Measurements from ENCODE around the gene ACTR8. TPM values are rescaled to one million over a fixed set of nuclear protein-coding genes. Genes with fewer than 3 reads are reported as not detected.

Gene ACTR8
- polyA plus RNA-seq, 1 experiment = 33.0 TPM

DNA sequence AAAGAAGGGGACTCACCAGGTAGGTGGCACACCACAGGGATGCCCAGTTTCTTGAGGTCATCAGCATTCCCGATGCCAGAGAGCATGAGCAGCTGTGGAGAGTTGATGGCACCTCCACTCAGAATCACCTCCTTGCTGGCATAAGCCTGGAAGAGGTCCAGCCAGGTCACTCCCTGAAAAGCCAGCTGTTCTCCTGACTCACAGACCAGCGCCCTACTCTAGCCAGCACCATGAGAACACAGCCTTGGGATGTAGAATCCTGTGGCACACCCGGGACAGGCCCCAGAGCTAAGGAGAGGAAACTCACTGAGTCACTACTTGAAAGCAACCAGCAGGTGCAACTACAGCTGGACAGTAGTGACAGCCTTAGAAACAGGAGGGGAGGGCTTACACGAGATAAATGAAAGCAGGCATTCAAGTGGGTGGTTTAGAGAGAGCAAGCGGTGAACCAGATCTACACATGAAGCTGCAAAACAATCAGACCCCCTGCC lies 60.3 kb downstream of the ACTR8 start:
- no peak for DNase-seq (ENCODE audit: low read depth)
- TF ChIP-seq, protein P1, sequence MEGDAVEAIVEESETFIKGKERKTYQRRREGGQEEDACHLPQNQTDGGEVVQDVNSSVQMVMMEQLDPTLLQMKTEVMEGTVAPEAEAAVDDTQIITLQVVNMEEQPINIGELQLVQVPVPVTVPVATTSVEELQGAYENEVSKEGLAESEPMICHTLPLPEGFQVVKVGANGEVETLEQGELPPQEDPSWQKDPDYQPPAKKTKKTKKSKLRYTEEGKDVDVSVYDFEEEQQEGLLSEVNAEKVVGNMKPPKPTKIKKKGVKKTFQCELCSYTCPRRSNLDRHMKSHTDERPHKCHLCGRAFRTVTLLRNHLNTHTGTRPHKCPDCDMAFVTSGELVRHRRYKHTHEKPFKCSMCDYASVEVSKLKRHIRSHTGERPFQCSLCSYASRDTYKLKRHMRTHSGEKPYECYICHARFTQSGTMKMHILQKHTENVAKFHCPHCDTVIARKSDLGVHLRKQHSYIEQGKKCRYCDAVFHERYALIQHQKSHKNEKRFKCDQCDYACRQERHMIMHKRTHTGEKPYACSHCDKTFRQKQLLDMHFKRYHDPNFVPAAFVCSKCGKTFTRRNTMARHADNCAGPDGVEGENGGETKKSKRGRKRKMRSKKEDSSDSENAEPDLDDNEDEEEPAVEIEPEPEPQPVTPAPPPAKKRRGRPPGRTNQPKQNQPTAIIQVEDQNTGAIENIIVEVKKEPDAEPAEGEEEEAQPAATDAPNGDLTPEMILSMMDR (IDR thresholded peaks at IDR 0.05; ENCODE audit: insufficient read depth, low read depth, low read length) = no peak
- Histone ChIP-seq H3K4me3 (ENCODE audit: low read depth, low read length) (no peak overlapping the region), H3K27me3 (ENCODE audit: control insufficient read depth, insufficient read depth, low read length) (no peaks in the 10 kb centered on the region), H3K36me3 (ENCODE audit: control insufficient read depth, insufficient read depth, low read length) (no peaks in the 10 kb centered on the region)
- POLR2A ChIA-PET = no interaction called here
- CTCF ChIA-PET = no interaction called here

DNA sequence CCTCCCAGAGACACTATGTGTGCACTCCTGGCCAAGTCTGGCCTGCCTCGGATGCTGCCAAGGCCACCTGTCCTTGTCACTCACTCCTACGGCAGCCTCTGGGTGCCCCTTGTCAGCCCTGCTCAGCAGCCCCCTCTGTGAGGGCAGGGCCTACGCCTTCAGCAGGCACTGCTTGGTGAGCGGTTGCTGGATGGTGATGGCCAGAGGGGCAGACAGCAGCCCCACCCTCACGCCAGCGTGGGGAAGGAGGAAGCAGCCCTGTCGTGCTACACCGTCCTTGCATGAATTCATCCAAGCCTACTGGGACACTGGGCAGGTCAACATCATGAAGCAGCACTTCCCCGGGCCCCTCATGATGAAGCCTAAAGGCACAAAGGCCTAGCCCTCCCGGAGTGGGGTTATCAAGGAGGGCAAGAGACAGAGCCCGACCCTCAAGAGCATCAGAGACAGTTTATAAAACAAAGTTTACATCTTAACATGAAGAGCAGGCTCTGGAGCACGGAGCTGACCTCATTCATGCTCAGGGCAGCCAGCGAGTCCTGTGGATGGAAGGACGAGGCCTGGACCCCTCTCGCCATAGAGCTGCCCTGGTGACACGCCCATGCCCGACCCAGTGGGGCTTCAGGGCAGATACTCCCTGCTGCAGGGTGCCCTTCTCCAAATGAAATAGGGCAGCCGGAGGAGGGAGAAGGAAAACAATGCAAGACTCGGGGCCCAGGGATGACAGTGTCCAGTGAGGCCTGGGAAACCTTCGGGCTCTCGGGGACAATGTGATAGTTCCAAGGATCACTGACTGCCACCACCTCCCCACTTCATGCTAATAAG lies 61.0 kb downstream of the ACTR8 start:
- no peaks in the 10 kb centered on the region for H3K36me3 ChIP-seq (ENCODE audit: control insufficient read depth, insufficient read depth, low read length)
- H3K4me3 ChIP-seq (ENCODE audit: low read depth, low read length) = no peak overlapping the region
- TF ChIP-seq, protein P1 (IDR thresholded peaks at IDR 0.05; ENCODE audit: insufficient read depth, low read depth, low read length) = no peak
- no peaks in the 10 kb centered on the region for H3K27me3 ChIP-seq (ENCODE audit: control insufficient read depth, insufficient read depth, low read length)
- POLR2A ChIA-PET = no interaction called here
- DNase-seq (ENCODE audit: low read depth) = no peak
- CTCF ChIA-PET = no interaction called here

DNA sequence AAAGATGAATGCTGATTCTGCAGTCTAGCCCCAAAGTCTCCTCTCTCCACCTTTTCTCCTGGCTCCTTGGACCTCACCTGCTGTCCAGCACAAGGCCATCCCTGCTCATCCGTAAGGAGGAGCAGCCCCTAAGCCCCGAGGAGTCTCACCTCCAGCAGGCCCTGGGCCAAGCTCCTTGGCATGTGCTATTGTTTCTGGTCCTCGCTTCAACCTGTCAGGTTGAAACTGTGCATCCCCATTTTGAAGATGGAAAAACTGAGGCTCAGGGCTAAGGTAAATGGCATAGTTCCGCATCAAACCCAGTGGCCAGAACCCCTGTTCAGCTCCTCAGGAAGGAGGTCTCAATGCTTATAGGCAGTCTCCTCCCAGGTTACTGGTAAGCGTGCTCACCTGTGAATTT lies 61.9 kb downstream of the ACTR8 start:
- no peaks in the 10 kb centered on the region for H3K36me3 ChIP-seq (ENCODE audit: control insufficient read depth, insufficient read depth, low read length)
- ChIA-PET CTCF (no interaction called here), POLR2A (no interaction called here)
- H3K27me3 ChIP-seq (ENCODE audit: control insufficient read depth, insufficient read depth, low read length) = no peaks in the 10 kb centered on the region
- TF ChIP-seq, protein P1 (IDR thresholded peaks at IDR 0.05; ENCODE audit: insufficient read depth, low read depth, low read length) = no peak
- no peak for DNase-seq (ENCODE audit: low read depth)
- H3K4me3 ChIP-seq (ENCODE audit: low read depth, low read length) = no peak overlapping the region

DNA sequence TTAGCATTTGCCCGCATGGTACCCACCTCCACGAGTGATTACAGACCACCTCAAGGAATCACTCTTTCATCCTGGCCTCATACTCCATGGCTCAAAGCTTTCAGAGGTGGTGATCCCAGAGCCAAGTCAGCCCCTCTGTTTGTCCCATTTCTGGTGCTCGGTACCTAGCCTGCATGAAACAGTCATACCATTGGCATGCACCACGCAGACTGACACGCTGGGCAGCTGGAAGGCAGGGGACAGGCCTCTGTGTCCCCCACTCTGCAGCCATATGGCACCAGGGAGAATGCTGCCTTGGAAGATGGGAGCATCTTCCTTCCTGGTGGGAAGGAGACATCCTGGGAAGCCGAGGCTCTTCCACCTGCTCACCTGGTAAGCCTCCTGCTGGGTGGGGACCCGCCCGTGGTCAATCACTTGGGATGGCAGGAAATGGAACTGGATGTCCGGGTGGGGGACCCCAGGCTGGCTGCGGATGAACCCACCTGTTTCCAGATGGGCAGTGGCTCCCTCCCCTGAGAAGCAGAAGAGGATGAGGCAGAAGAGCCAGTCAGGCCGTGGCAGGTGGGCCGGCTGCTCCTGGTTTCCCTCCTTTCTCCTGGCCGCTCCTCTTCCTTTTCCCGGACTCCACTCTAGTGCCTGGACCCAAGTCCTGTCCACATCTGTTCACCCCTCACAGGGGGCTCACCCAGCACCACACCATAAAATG lies 62.6 kb downstream of the ACTR8 start:
- no peak overlapping the region for H3K4me3 ChIP-seq (ENCODE audit: low read depth, low read length)
- ChIA-PET CTCF (no interaction called here), POLR2A (no interaction called here)
- no peaks in the 10 kb centered on the region for H3K36me3 ChIP-seq (ENCODE audit: control insufficient read depth, insufficient read depth, low read length)
- TF ChIP-seq, protein P1 (IDR thresholded peaks at IDR 0.05; ENCODE audit: insufficient read depth, low read depth, low read length) = no peak
- DNase-seq (ENCODE audit: low read depth) = no peak
- H3K27me3 ChIP-seq (ENCODE audit: control insufficient read depth, insufficient read depth, low read length) = no peaks in the 10 kb centered on the region
